Endothelial cell of umbilical vein (primary cell): Measurements from ENCODE around the gene GSG1L. TPM values are rescaled to one million over a fixed set of nuclear protein-coding genes. Genes with fewer than 3 reads are reported as not detected.

ENCODE experiments used
- BruUV-seq: library from RNA; stranded (reverse); fragments of 400-500 nt; replicated peaks from 2 replicates; lab custom pipeline; 2021; lab: Mats Ljungman, UMichigan
- CTCF ChIA-PET: fragments of 300-600, 350-600 bp; sonication (Branson Sonifier 250); formaldehyde crosslinking; loops from one replicate; lab custom pipeline; 2021; ENCODE audit warnings: antibody characterized with exemption, inconsistent platforms; lab: Charles Lee
- POLR2A ChIA-PET: fragments of 300-600, 350-600 bp; sonication (Branson Sonifier 250); formaldehyde crosslinking; loops from one replicate; lab custom pipeline; 2021; ENCODE audit warnings: antibody characterized with exemption, inconsistent platforms; lab: Charles Lee
- DNase-seq: peaks from one replicate; pipeline ENCODE4 v3.0.0-alpha.2; 2011; ENCODE audit warnings: low read depth, low spot score
- FAIRE-seq: peaks from 2 replicates; lab custom pipeline; 2011; peaks lifted over from hg19 to GRCh38; lab: Jason Lieb, UNC
- H2AFZ ChIP-seq: 2 replicates; pipeline ENCODE4 v1.6.0; 2012; ENCODE audit warnings: low read depth, low read length, control low read depth, inconsistent platforms
- H3K27ac ChIP-seq: 2 replicates; pipeline ENCODE4 v1.5.1; 2011; ENCODE audit warnings: low read depth, mild to moderate bottlenecking, control low read depth, low read length, moderate library complexity; ENCODE audit not compliant: insufficient read depth
- H3K27me3 ChIP-seq, 2 experiments: 2 replicates each; pipeline versions ENCODE4 v1.6.0 to v1.6.1; 2011; ENCODE audit warnings: low read length in 2 of 2, mixed read lengths in 1 of 2; ENCODE audit not compliant: control insufficient read depth in 2 of 2, insufficient read depth in 2 of 2
- H3K36me3 ChIP-seq, 2 experiments: 2 replicates in 1 of 2; 3 replicates in 1 of 2; pipeline ENCODE4 v1.5.1; 2011; ENCODE audit warnings: low read length in 2 of 2, mild to moderate bottlenecking in 1 of 2, moderate library complexity in 1 of 2; ENCODE audit not compliant: control insufficient read depth in 2 of 2, insufficient read depth in 2 of 2; ENCODE audit errors: extremely low read depth in 1 of 2
- H3K4me1 ChIP-seq: 3 replicates; pipeline ENCODE4 v1.5.1; 2011; ENCODE audit warnings: mild to moderate bottlenecking, low read length; ENCODE audit not compliant: control insufficient read depth, insufficient read depth; ENCODE audit errors: extremely low read depth
- H3K4me2 ChIP-seq: 2 replicates; pipeline ENCODE4 v1.6.1; 2011; ENCODE audit warnings: low read length, control low read depth, mixed read lengths; ENCODE audit not compliant: insufficient read depth
- H3K4me3 ChIP-seq, 3 experiments: fragments of 200-600 bp in 1 of 3; sonication (generic), shearing (Covaris generic) in 1 of 3; replicated peaks in 1 of 3; 2 replicates each; pipeline ENCODE4 v1.5.1; 2011 to 2016; ENCODE audit warnings: control low read depth in 3 of 3, low read length in 3 of 3, mild to moderate bottlenecking in 2 of 3, inconsistent platforms in 1 of 3, low read depth in 1 of 3, moderate library complexity in 1 of 3; ENCODE audit not compliant: insufficient read depth in 1 of 3
- H3K79me2 ChIP-seq: 2 replicates; pipeline ENCODE4 v1.6.0; 2012; ENCODE audit warnings: low read length, inconsistent platforms; ENCODE audit not compliant: control insufficient read depth, insufficient read depth
- H3K9ac ChIP-seq: replicated peaks from 2 replicates; pipeline ENCODE3; 2011; ENCODE audit warnings: low read length, control low read depth; ENCODE audit not compliant: insufficient read depth; ENCODE audit errors: extremely low read depth
- H3K9me1 ChIP-seq: replicated peaks from 3 replicates; pipeline ENCODE4 v1.6.0; 2011; ENCODE audit warnings: mild to moderate bottlenecking, low read length; ENCODE audit not compliant: control insufficient read depth, insufficient read depth; ENCODE audit errors: extremely low read depth
- H3K9me3 ChIP-seq: replicated peaks from 2 replicates; pipeline ENCODE4 v1.5.1; 2012; ENCODE audit warnings: low read length, inconsistent platforms; ENCODE audit not compliant: control insufficient read depth, insufficient read depth
- H4K20me1 ChIP-seq: replicated peaks from 2 replicates; pipeline ENCODE3; 2011; ENCODE audit warnings: mild to moderate bottlenecking, low read length; ENCODE audit not compliant: control insufficient read depth, insufficient read depth; ENCODE audit errors: extremely low read depth
- EZH2 ChIP-seq: IDR thresholded peaks from 2 replicates; pipeline ENCODE4 v1.6.1; 2012; ENCODE audit warnings: borderline replicate concordance, low read depth, mild to moderate bottlenecking, moderate library complexity, low read length, inconsistent platforms; ENCODE audit not compliant: severe bottlenecking
- GATA2 ChIP-seq: IDR thresholded peaks from 2 replicates; pipeline ENCODE4 v1.7.0; 2011; ENCODE audit warnings: low read depth, mild to moderate bottlenecking, moderate library complexity, mixed read lengths, low read length; ENCODE audit not compliant: insufficient read length, insufficient read depth
- JUN ChIP-seq: IDR thresholded peaks from 2 replicates; pipeline ENCODE4 v1.6.1; 2011; ENCODE audit warnings: borderline replicate concordance, low read depth; ENCODE audit not compliant: insufficient read length, insufficient read depth
- MAX ChIP-seq: IDR thresholded peaks from 2 replicates; pipeline ENCODE4 v1.6.1; 2011; ENCODE audit not compliant: insufficient read depth, insufficient read length
- MYC ChIP-seq: IDR thresholded peaks from one replicate; pipeline ENCODE4 v1.6.1; 2011; ENCODE audit warnings: mild to moderate bottlenecking, low read depth, low read length
- POLR2A ChIP-seq: IDR thresholded peaks from 2 replicates; pipeline ENCODE4 v1.6.1; 2012; ENCODE audit warnings: low read depth, mild to moderate bottlenecking, control low read depth, low read length
- POLR2AphosphoS5 ChIP-seq: IDR thresholded peaks from 2 replicates; pipeline ENCODE4 v1.6.1; 2012; ENCODE audit warnings: low read depth, mild to moderate bottlenecking, control low read depth, low read length, moderate library complexity; ENCODE audit not compliant: insufficient read depth
- dilution Hi-C: fragments of 300-500 bp; cut with MboI; formaldehyde crosslinking; loops from one replicate; pipeline ENCODE4 v1.15.0; 2019; ENCODE audit warnings: low sequenced_read_pairs; ENCODE audit not compliant: extremely low pct_ligation_motif_present
- intact Hi-C: fragments of 100-400 bp; cut with micrococcal nuclease; formaldehyde crosslinking; loops from one replicate; pipeline ENCODE4 v1.10.0; 2022
- polyA plus RNA-seq, 4 experiments: library from polyadenylated mRNA; depleted of rRNA in 3 of 4; stranded (reverse) in 3 of 4; unstranded in 1 of 4; fragments of >200 nt; gene quantifications; 2 replicates each; pipeline versions ENCODE4 v1.2.1 to v1.2.3, GENCODE V29; 2011 to 2012; ENCODE audit warnings: missing spikeins in 1 of 4
- total RNA-seq: library from RNA; stranded (reverse); gene quantifications from 2 replicates; pipeline ENCODE4 v1.2.3, GENCODE V29; 2021
- TF ChIP-seq, protein P1 (sequence below), 2 donors: IDR thresholded peaks; 1 replicate in 1 of 2; 2 replicates in 1 of 2; pipeline ENCODE4 v1.5.1; 2011; ENCODE audit warnings: low read length in 2 of 2, mild to moderate bottlenecking in 2 of 2, moderate library complexity in 2 of 2, control low read depth in 1 of 2, inconsistent platforms in 1 of 2, low read depth in 1 of 2; ENCODE audit not compliant: insufficient read depth in 1 of 2; ENCODE audit errors: extremely low read depth in 1 of 2

The GSG1L gene
- total and polyA plus RNA-seq, 2 donors (not counting 3 experiments of a cell fraction or from before 2014, with no cell fraction given): 0.06 TPM; not detected in 1

DNA sequence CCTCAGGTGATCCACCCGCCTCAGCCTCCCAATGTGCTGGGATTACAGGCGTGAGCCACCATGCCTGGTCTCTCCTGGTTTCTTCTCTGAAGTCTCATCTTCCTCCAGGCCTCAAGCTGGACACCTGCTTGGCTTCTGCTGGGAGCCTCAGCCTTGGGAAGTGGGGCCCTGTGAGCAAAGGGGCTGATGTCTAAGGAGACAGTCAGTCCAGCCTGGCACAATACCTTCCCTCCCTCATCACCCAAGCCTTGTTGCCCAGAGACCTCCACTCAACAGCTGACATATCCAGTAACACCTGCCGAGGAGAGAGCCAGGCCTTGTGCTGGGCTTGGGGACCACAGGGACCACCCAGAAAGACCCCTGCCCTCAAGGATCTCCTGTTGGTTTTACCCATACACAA, 251.6 kb downstream of the GSG1L start:
- peaks cover 0 to under 1% of the 10 kb centered on the region in 2 experiments for H3K27me3 ChIP-seq
- H3K36me3 ChIP-seq: no peaks in the 10 kb centered on the region
- H2AFZ ChIP-seq: no peak overlapping the region
- DNase-seq: no peak
- no peaks in the 10 kb centered on the region for H3K9me3 ChIP-seq
- TF ChIP-seq POLR2AphosphoS5 (no peak), EZH2 (no peak), POLR2A (no peak), MAX (no peak), GATA2 (no peak), MYC (no peak), JUN (no peak)
- intact Hi-C loops: no loop called here
- no peak overlapping the region for H3K4me2 ChIP-seq
- CTCF ChIA-PET: no interaction called here
- FAIRE-seq: no peak
- H3K4me1 ChIP-seq: no peaks in the 10 kb centered on the region
- H3K79me2 ChIP-seq: no peaks in the 10 kb centered on the region
- POLR2A ChIA-PET: no interaction called here
- no peak overlapping the region for H3K27ac ChIP-seq
- no peak overlapping the region for H3K9ac ChIP-seq
- H3K4me3 ChIP-seq: no peak overlapping the region
- BruUV-seq: no TSS peak
- H3K9me1 ChIP-seq: no peaks in the 10 kb centered on the region
- H4K20me1 ChIP-seq: no peaks in the 10 kb centered on the region
- dilution Hi-C loops: no loop called here

DNA sequence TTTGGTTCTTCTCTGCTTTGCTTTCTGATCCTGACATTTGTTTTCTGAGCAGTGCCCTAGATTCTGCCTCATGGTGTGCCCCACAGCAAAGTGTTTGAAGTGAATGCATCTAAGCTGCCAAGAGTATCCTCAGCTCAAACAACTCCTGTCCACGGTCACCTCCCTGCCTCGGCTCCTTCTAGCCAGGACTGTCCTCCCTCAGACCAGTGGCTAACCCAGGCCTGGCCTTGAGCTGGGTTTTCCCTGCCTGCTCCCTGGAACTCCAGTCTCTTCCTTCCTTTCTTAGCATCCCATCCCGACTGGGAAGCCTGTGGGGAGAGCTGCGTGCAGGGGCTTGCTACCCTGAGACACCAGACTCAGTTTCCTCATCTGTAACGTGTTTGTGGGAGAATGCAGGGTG, 256.5 kb downstream of the GSG1L start:
- intact Hi-C loops (no loop called here), dilution Hi-C loops (no loop called here)
- Histone ChIP-seq H4K20me1 (no peaks in the 10 kb centered on the region), H3K27me3 (peaks cover 0 to 3% of the 10 kb centered on the region in 2 experiments), H3K79me2 (no peaks in the 10 kb centered on the region), H3K9me1 (no peaks in the 10 kb centered on the region), H3K9me3 (no peaks in the 10 kb centered on the region), H3K27ac (no peak overlapping the region), H3K36me3 (no peaks in the 10 kb centered on the region), H3K4me1 (no peaks in the 10 kb centered on the region), H3K9ac (no peak overlapping the region), H3K4me2 (no peak overlapping the region), H2AFZ (no peak overlapping the region), H3K4me3 (no peak overlapping the region)
- no TSS peak for BruUV-seq
- ChIA-PET CTCF (no interaction called here), POLR2A (no interaction called here)
- FAIRE-seq: no peak
- TF ChIP-seq JUN (no peak), POLR2AphosphoS5 (no peak), EZH2 (no peak), MAX (no peak)
- TF ChIP-seq, protein P1, sequence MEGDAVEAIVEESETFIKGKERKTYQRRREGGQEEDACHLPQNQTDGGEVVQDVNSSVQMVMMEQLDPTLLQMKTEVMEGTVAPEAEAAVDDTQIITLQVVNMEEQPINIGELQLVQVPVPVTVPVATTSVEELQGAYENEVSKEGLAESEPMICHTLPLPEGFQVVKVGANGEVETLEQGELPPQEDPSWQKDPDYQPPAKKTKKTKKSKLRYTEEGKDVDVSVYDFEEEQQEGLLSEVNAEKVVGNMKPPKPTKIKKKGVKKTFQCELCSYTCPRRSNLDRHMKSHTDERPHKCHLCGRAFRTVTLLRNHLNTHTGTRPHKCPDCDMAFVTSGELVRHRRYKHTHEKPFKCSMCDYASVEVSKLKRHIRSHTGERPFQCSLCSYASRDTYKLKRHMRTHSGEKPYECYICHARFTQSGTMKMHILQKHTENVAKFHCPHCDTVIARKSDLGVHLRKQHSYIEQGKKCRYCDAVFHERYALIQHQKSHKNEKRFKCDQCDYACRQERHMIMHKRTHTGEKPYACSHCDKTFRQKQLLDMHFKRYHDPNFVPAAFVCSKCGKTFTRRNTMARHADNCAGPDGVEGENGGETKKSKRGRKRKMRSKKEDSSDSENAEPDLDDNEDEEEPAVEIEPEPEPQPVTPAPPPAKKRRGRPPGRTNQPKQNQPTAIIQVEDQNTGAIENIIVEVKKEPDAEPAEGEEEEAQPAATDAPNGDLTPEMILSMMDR (IDR thresholded peaks at IDR 0.05; ENCODE audit: extremely low read depth in 1 of 2, insufficient read depth in 1 of 2, low read depth in 1 of 2, low read length in 2 of 2): no peak
- DNase-seq: no peak
